Psoas muscle (tissue), 8 donors: ENCODE results near the gene MPHOSPH10. TPM values are rescaled to one million over a fixed set of nuclear protein-coding genes. Genes with fewer than 3 reads are reported as not detected.
"Not testable (repeated sequence)": the region's sequence is repeated elsewhere in the genome, so short reads cannot be mapped to it uniquely, and the experiment has no call there.

Experiments
- ATAC-seq, 4 donors: fragments of 200-7000 bp; cut with Tn5 transposase; one replicate each; pipeline ENCODE4 v1.9.1; 2020; ENCODE audit warnings: moderate library complexity in 3 of 4, mild to moderate bottlenecking in 2 of 4
- DNase-seq, 2 donors: peaks; one replicate each; pipeline ENCODE4 v3.0.0-alpha.2; 2020
- H3K27ac ChIP-seq: fragments of 200-600 bp; one replicate; pipeline ENCODE4 v1.8.0; 2022
- H3K27me3 ChIP-seq, 3 donors: fragments of 200-600 bp in 1 of 3; one replicate each; pipeline versions ENCODE4 v1.6.1 to v1.8.0; 2013 to 2022; ENCODE audit warnings: low read length in 2 of 3, mild to moderate bottlenecking in 2 of 3, moderate library complexity in 1 of 3; ENCODE audit not compliant: insufficient read depth in 3 of 3
- H3K36me3 ChIP-seq, 2 donors: fragments of 200-600 bp in 1 of 2; one replicate each; pipeline versions ENCODE4 v1.6.1 to v1.8.0; 2013 to 2022; ENCODE audit warnings: low read depth in 1 of 2, mild to moderate bottlenecking in 1 of 2, moderate library complexity in 1 of 2; ENCODE audit not compliant: insufficient read depth in 1 of 2
- H3K4me1 ChIP-seq: fragments of 200-600 bp; one replicate; pipeline ENCODE4 v1.8.0; 2022
- H3K4me3 ChIP-seq: fragments of 200-600 bp; one replicate; pipeline ENCODE4 v1.8.0; 2022; ENCODE audit warnings: mild to moderate bottlenecking
- H3K9me3 ChIP-seq: fragments of 200-600 bp; one replicate; pipeline ENCODE4 v1.8.0; 2022
- WGBS, 3 donors: extraction: QIAGEN DNeasy Blood & Tissue Kit; methylation state at CpG; one replicate each; pipeline versions ENCODE4 v1.1.6 to v1.1.7; 2013; 5-methylcytosine and 5-hydroxymethylcytosine counted together
- intact Hi-C, 2 donors: fragments of 100-400 bp; cut with DNase I; formaldehyde crosslinking; loops; one replicate each; pipeline versions ENCODE4 v1.11.0 to v1.14.2; 2022
- long read RNA-seq, 2 donors: library from polyadenylated mRNA; unstranded; transcript quantifications; one replicate each; pipeline ENCODE4 v2.0.0, GENCODE V29; 2021
- polyA plus RNA-seq, 3 donors: library from polyadenylated mRNA; stranded (reverse); fragments of 200-250 nt; gene quantifications; one replicate each; pipeline ENCODE4 v1.2.3, GENCODE V29; 2013
- total RNA-seq, 4 donors: library from RNA; stranded (reverse); fragmentation: NEBNext Ultra II Directional in 2 of 4; extraction: Animal tissue kit (Norgen Biotek cat#: 25700) in 2 of 4; gene quantifications; one replicate each; pipeline versions ENCODE4 v1.2.1 to v1.2.4, GENCODE V29; 2021 to 2023
- TF ChIP-seq, protein P1 (sequence below): fragments of 200-600 bp; IDR thresholded peaks from one replicate; pipeline ENCODE4 v1.8.0; 2022; ENCODE audit warnings: antibody characterized with exemption
- donor health status: healthy with polysubstance abuse.
- donor health status: DM: no; HTN: no; CAD: no; lungs with moderate emphysema.
- donor health status: Bipolar disorder and iron deficiency.
- donor health status: healthy.
- donor health status: DM: yes; HTN: yes; CAD: no.
- donor health status: DM: no; HTN: no; CAD: no.
- donor health status: DM: no; HTN: no; CAD: no.
- donor health status: DM: yes; HTN: yes; CAD: no.

Gene MPHOSPH10
- total RNA-seq (10 to 100 TPM; 32.9 to 53.7 (median 39.5) TPM), polyA plus RNA-seq (10 to 100 TPM; 33.7 to 53.6 (median 43.4) TPM)
- long read RNA-seq, donor 1, transcript MPHOSPH10-201 (11 exons, 2,484 nt), result major isoform, 11 of 25 reads
- long read RNA-seq, donor 1, partial matches to known transcripts, result 10 of 25 reads
- long read RNA-seq, donor 1, other reads (novel, unspliced or antisense), result 3 of 25 reads
- long read RNA-seq, donor 2, transcript MPHOSPH10-201 (11 exons, 2,484 nt), result major isoform, 46 of 79 reads
- long read RNA-seq, donor 2, partial matches to known transcripts, result 25 of 79 reads
- long read RNA-seq, donor 2, other reads (novel, unspliced or antisense), result 3 of 79 reads

DNA sequence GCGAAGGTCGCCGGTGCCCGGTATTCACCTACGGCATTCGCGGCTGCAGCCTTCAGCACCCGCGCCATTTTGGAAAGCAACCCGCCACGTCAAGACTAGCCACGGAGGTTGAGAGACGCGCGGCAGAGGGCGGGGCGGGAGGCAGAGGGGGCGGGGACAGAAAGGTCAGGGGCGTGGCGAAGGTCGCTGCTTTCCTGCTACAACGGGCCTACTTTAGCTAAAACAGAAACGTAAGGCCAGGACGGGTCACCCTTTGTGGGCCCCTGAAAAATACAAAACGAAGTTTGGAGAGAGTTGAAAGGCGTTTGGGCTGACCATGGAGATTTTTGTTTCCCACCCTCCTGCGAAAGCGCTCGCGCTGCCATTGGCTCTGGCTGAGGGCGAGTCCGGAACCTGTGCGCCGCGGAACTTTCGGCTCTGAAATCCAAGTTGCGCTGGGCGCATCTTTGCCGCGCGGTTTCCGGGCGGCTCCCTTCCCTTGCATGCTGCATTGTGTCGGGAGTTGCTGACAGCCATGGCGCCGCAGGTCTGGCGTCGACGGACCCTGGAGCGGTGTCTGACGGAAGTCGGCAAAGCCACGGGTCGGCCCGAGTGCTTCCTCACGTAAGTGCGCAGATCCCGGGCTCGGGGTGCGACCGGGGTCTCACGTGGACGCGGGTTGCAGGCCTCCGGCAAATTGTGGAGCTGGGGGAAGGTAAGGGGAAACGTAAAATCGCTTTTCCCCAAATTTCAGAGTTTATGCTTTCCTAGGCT is at the start of gene MPHOSPH10, which contains the start of gene MCEE:
TSS of gene MPHOSPH10 (plus strand) at position 483 of the 753 bp plus-strand sequence. CDS start at position 515, 32 bp downstream.
TSS of gene MCEE (minus strand) at position 78 of the 753 bp plus-strand sequence. CDS start at position 68, 10 bp downstream.
- H3K36me3 ChIP-seq, result peaks cover 3 to 29% of the 10 kb centered on the region in 2 donors
- H3K27me3 ChIP-seq, result no peaks in the 10 kb centered on the region
- peak within 1 kb of the TSS; percentile 93 for H3K27ac ChIP-seq
- WGBS, 3 donors, result 0% methylated on average over 66 to 67 of the region's 67 CpGs
- peak; percentile 95 to 97 (median 96) for ATAC-seq
- DNase-seq, result peak; percentile 90 to 95
- peaks cover 28% of the 10 kb centered on the region for H3K4me1 ChIP-seq
- TF ChIP-seq, protein P1, sequence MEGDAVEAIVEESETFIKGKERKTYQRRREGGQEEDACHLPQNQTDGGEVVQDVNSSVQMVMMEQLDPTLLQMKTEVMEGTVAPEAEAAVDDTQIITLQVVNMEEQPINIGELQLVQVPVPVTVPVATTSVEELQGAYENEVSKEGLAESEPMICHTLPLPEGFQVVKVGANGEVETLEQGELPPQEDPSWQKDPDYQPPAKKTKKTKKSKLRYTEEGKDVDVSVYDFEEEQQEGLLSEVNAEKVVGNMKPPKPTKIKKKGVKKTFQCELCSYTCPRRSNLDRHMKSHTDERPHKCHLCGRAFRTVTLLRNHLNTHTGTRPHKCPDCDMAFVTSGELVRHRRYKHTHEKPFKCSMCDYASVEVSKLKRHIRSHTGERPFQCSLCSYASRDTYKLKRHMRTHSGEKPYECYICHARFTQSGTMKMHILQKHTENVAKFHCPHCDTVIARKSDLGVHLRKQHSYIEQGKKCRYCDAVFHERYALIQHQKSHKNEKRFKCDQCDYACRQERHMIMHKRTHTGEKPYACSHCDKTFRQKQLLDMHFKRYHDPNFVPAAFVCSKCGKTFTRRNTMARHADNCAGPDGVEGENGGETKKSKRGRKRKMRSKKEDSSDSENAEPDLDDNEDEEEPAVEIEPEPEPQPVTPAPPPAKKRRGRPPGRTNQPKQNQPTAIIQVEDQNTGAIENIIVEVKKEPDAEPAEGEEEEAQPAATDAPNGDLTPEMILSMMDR, result no peak
- no peaks in the 10 kb centered on the region for H3K9me3 ChIP-seq
- intact Hi-C loops, result loop anchor here in 1 of 2 donors (5.0 kb wide), 1 partner anchor 63 kb away; the partner anchor contains the start of gene NAGK
- peak within 1 kb of the TSS; percentile 95 for H3K4me3 ChIP-seq

DNA sequence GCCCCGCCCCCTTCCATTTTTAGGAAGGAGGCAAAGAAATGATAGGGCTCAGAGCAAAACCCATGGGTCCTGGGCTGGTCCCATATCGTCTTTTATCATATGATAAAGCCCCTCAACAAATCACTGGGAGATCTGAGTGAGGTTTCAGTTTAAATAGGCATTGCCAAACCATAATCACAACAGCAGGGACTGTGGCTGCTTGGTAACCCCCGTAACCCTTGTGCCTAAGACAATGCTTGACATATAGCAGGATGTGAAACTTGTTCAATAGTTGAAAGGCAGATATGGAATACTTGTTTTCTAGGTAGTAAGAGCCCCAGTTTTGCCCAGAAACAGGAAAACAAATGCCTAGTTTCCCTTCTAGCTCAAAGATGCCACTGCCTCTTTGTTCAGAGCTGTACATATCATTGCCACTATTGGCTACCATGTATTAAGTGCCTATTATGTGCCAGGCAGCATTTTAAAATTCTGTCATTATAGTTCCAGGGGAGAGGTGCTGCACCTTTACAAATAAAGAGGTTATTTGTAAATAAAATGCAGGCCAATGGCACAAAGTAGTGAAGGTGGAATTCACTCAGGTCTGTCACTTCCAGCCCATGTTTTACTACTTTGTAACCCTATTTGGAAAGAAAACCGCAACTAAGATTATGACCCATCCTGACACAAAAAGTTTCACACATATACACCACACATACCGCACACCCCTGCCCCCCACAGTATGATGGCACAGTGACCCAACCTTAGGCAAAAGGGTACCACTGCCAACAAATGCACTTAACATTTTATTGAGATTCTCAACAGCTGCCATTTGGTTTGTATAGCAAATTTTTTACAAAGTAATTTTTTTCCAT is 47.8 kb upstream of the MPHOSPH10 start:
- peaks cover 0 to 24% of the 10 kb centered on the region in 2 donors for H3K36me3 ChIP-seq
- TF ChIP-seq, protein P1, result no peak
- no peak for DNase-seq
- H3K27me3 ChIP-seq, result peaks cover 0 to 1% (median 0%) of the 10 kb centered on the region in 3 donors
- no peak for ATAC-seq
- H3K9me3 ChIP-seq, result no peaks in the 10 kb centered on the region
- 73 to 81% (median 75%) methylated on average over 5 of the region's 5 CpGs for WGBS, 3 donors
- intact Hi-C loops, result no loop called here
- no peaks in the 10 kb centered on the region for H3K4me1 ChIP-seq
- no peak overlapping the region for H3K27ac ChIP-seq
- H3K4me3 ChIP-seq, result no peak overlapping the region

DNA sequence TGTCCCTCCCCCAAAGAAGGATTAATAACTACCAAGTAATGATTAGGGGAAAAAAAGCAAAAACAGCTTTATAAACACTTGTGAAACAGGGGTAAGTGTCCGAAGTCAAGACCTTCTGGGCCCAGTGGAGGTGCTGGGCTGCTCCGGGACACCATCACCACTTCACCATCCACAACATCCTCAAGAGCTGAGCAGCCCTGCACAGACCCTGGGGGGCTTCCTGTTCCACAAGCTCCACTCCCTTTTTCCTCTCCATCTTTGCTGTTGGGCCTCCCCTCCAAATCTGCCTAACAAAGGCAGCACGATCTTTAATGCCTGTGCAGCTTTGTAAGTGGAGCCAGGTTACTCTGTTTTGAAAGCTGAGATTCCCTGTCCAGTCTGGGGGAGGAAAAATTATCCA is 47.1 kb upstream of the MPHOSPH10 start:
- H3K27ac ChIP-seq, intact Hi-C loops, H3K4me1 ChIP-seq, H3K4me3 ChIP-seq, ATAC-seq, H3K9me3 ChIP-seq, DNase-seq, H3K27me3 ChIP-seq: not testable (repeated sequence)
- no CpG with 5 or more reads among the region's 3 CpGs for WGBS, 3 donors
- H3K36me3 ChIP-seq, result peaks cover 0 to 18% of the 10 kb centered on the region in 2 donors

DNA sequence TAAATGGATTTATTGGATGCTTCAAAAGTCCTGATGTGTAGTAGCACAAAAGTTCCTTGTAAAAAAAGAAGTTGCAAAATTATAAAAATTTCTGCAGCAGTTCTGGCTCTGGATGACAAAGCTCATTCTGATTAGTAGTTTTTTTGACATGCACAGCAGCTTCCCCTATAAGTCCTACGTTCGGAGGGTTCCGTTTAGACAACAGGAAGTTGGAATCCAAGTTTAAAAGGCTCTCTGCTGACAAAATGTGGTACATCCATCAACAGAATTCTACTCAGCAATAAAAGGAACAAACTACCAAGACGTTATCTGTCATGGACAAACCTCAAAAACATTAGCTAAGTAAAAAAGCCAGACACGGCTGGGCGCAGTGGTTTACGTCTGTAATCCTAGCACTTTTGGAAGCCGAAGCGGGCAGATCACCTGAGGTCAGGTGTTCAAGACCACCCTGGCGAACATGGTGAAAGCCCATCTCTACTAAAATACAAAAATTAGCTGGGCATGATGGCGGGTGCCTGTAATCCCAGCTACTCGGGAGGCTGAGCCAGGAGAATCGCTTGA is 46.6 kb upstream of the MPHOSPH10 start:
- Histone ChIP-seq H3K36me3 (peaks cover 0 to 12% of the 10 kb centered on the region in 2 donors), H3K4me3 (peak overlapping the region; percentile 18)
- DNase-seq, H3K4me1 ChIP-seq, H3K27ac ChIP-seq, H3K27me3 ChIP-seq, H3K9me3 ChIP-seq, intact Hi-C loops: not testable (repeated sequence)
- WGBS, 3 donors, result 34 to 57% (median 45%) methylated on average over 10 of the region's 13 CpGs
- peak in 1 of 4 donors; percentile 29 for ATAC-seq

DNA sequence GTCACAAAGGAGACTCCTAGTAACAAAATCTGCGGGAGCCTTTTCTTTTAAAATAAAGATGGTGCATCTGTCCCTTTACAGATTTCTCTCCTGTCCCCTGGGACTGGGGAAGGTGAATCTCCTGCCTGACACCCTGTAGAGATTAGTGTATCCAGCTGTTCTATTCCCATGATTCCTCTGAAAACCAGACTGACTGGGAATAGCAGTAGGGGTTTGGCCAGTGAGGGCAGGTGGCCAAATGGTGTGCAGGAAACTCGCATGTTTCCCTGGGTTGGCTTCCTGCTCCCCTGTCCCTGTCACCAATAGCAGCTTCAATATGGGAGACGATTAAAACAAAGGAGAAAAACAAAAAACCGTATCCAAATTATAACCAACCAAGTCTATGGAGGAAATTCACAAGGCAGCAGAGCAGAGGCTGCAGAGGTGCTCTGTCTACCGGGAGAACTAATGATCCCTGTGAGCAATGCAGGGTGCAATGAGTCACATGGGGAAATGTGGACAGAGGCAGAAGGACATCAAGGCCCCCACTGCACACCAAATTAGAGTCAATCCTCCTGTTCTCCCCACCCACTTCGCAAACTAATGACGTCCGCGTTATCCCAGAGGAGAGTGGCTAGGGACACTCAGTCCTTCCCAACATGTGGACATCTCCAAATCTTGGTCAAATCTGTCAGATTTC is 45.0 kb upstream of the MPHOSPH10 start:
- ATAC-seq, H3K27ac ChIP-seq, H3K4me3 ChIP-seq, H3K4me1 ChIP-seq, intact Hi-C loops, H3K27me3 ChIP-seq, H3K9me3 ChIP-seq, H3K36me3 ChIP-seq, DNase-seq: not testable (repeated sequence)
- 56 to 59% (median 59%) methylated on average over 9 of the region's 9 CpGs for WGBS, 3 donors

- H3K27me3 ChIP-seq, ATAC-seq, H3K27ac ChIP-seq, H3K9me3 ChIP-seq, DNase-seq, H3K36me3 ChIP-seq, H3K4me1 ChIP-seq, H3K4me3 ChIP-seq, intact Hi-C loops: not testable (repeated sequence)
- 80 to 88% (median 86%) methylated on average over 12 to 14 of the region's 14 CpGs for WGBS, 3 donors
Observed at GRCh38 chr2:71089475-71089874, 41.0 kb upstream of the MPHOSPH10 start.

DNA sequence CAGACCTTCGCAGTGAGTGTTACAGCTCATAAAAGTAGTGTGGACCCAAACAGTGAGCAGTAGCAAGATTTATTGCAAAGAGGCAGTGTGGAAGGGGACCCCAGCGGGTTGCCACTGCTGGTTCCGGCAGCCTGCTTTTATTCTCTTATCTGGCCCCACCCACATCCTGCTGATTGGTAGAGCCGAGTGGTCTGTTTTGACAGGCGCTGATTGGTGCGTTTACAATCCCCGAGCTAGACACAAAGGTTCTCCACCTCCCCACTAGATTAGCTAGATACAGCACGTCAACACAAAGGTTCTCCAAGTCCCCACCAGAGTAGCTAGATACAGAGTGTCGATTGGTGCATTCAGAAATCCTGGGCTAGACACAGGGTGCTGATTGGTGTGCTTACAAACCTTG is 38.6 kb upstream of the MPHOSPH10 start:
- H3K4me3 ChIP-seq, H3K36me3 ChIP-seq, H3K4me1 ChIP-seq, ATAC-seq, DNase-seq, intact Hi-C loops, H3K9me3 ChIP-seq, H3K27ac ChIP-seq, H3K27me3 ChIP-seq: not testable (repeated sequence)
- WGBS, 3 donors, result 77 to 80% (median 77%) methylated on average over 9 of the region's 9 CpGs
